Suprapubic skin (tissue), 3 donors: ENCODE measurements around the gene ABCC6.

Experiments used
- CTCF ChIP-seq, 2 donors: fragments of 200-600 bp in 1 of 2; fragments of 450-650 bp in 1 of 2; sonication (generic) in 1 of 2; IDR thresholded peaks; one replicate each; pipeline ENCODE4 v1.5.1; 2016 to 2019; ENCODE audit warnings: antibody characterized with exemption in 2 of 2, mild to moderate bottlenecking in 1 of 2, moderate library complexity in 1 of 2
- EP300 ChIP-seq: sonication (generic); formaldehyde crosslinking; IDR thresholded peaks from one replicate; pipeline ENCODE4 v1.6.1; 2017; ENCODE audit warnings: antibody characterized with exemption

- TF ChIP-seq CTCF (IDR thresholded peaks at IDR 0.05): no peak
- TF ChIP-seq EP300: no peak
These were observed 116.8 kb downstream of the ABCC6 start for GRCh38 chr16:16106466-16106865.
